NB4 (cell line): Measurements from ENCODE around the gene GRB10.

Experiments
- DNase-seq: peaks from one replicate; pipeline ENCODE4 v3.0.0; 2010; ENCODE audit warnings: low read depth
- H3K4me3 ChIP-seq: one replicate; pipeline ENCODE4 v1.5.1; 2011; ENCODE audit warnings: mild to moderate bottlenecking, low read depth, low read length, moderate library complexity
- CTCF ChIP-seq: IDR thresholded peaks from one replicate; pipeline ENCODE4 v1.5.1; 2012; ENCODE audit warnings: low read depth, low read length
- MAX ChIP-seq: IDR thresholded peaks from 2 replicates; pipeline ENCODE4 v1.6.1; 2011; ENCODE audit warnings: low read depth, low read length
- MYC ChIP-seq: IDR thresholded peaks from 2 replicates; pipeline ENCODE4 v1.6.1; 2011; ENCODE audit warnings: low read depth, low read length
- POLR2A ChIP-seq: IDR thresholded peaks from 2 replicates; pipeline ENCODE4 v1.6.1; 2011; ENCODE audit warnings: mild to moderate bottlenecking; ENCODE audit not compliant: insufficient read length; ENCODE audit errors: extremely low read depth

GRB10 gene

GRCh38 chr7:50632561-50633413, 149.9 kb downstream of the GRB10 start:
- H3K4me3 ChIP-seq, result no peak overlapping the region
- TF ChIP-seq POLR2A (no peak), CTCF (peak; percentile 97)
- peak; percentile 62 for DNase-seq

- TF ChIP-seq POLR2A, result no peak
- no peak for TF ChIP-seq CTCF
- no peak for DNase-seq
- H3K4me3 ChIP-seq, result no peak overlapping the region
Observed at GRCh38 chr7:50631639-50632038, 151.1 kb downstream of the GRB10 start.

GRCh38 chr7:50631100-50631499, 151.6 kb downstream of the GRB10 start:
- H3K4me3 ChIP-seq, result no peak overlapping the region
- DNase-seq, result no peak
- TF ChIP-seq CTCF, result no peak
- TF ChIP-seq MAX, result no peak
- TF ChIP-seq POLR2A, result no peak
- TF ChIP-seq MYC, result no peak

GRCh38 chr7:50629238-50629901, 153.3 kb downstream of the GRB10 start:
- no peak for TF ChIP-seq MAX
- no peak for TF ChIP-seq POLR2A
- no peak for TF ChIP-seq MYC
- no peak for TF ChIP-seq CTCF
- no peak for DNase-seq
- no peak overlapping the region for H3K4me3 ChIP-seq

- DNase-seq, result no peak
- H3K4me3 ChIP-seq, result no peak overlapping the region
- TF ChIP-seq CTCF (peak; percentile 13), MYC (no peak), POLR2A (no peak), MAX (no peak)
Observed at GRCh38 chr7:50628434-50629084, 154.1 kb downstream of the GRB10 start.
